CD4-positive, alpha-beta T cell (primary cell): ENCODE measurements around the gene GRIN1. TPM values are rescaled to one million over a fixed set of nuclear protein-coding genes. Genes with fewer than 3 reads are reported as not detected.

ENCODE experiments used
- ATAC-seq: fragments of 200-7000 bp; cut with Tn5 transposase; one replicate; pipeline ENCODE4 v1.10.0; 2022; ENCODE audit warnings: mild to moderate bottlenecking; ENCODE audit not compliant: poor library complexity
- CTCF ChIA-PET: fragments of 350-600 bp; sonication (Branson Sonifier 250); formaldehyde crosslinking; loops from one replicate; lab custom pipeline; 2021; ENCODE audit warnings: antibody characterized with exemption, inconsistent platforms; lab: Charles Lee
- POLR2A ChIA-PET: fragments of 350-600 bp; sonication (Branson Sonifier 250); formaldehyde crosslinking; loops from one replicate; lab custom pipeline; 2021; ENCODE audit warnings: antibody characterized with exemption, inconsistent platforms; lab: Charles Lee
- DNase-seq, 14 experiments: peaks; one replicate each; pipeline ENCODE4 v3.0.0-alpha.2; 2013 to 2020; ENCODE audit warnings: mixed read lengths in 2 of 14
- H3K27ac ChIP-seq, 2 donors: one replicate each; pipeline versions ENCODE4 v1.5.1 to v1.7.0; 2013; ENCODE audit warnings: low read length in 2 of 2, low read depth in 1 of 2, mild to moderate bottlenecking in 1 of 2
- H3K27me3 ChIP-seq, 2 experiments: 1 replicate in 1 of 2; 2 replicates in 1 of 2; pipeline versions ENCODE4 v1.6.1 to v1.7.0; 2013; ENCODE audit warnings: low read length in 2 of 2, control low read depth in 1 of 2, mild to moderate bottlenecking in 1 of 2, moderate library complexity in 1 of 2; ENCODE audit not compliant: insufficient read depth in 2 of 2, control insufficient read depth in 1 of 2
- H3K36me3 ChIP-seq: one replicate; pipeline ENCODE4 v1.6.1; 2013; ENCODE audit warnings: low read length, control low read depth; ENCODE audit not compliant: insufficient read depth
- H3K4me1 ChIP-seq: one replicate; pipeline ENCODE4 v1.6.1; 2013; ENCODE audit warnings: low read length, control low read depth; ENCODE audit not compliant: insufficient read depth
- H3K4me3 ChIP-seq: one replicate; pipeline ENCODE4 v1.5.1; 2013; ENCODE audit warnings: mild to moderate bottlenecking, low read length, moderate library complexity
- H3K9me3 ChIP-seq, 2 experiments: 1 replicate in 1 of 2; 2 replicates in 1 of 2; pipeline versions ENCODE4 v1.6.1 to v1.7.0; 2013; ENCODE audit warnings: low read length in 2 of 2, mild to moderate bottlenecking in 2 of 2, control low read depth in 1 of 2, moderate library complexity in 1 of 2; ENCODE audit not compliant: control insufficient read depth in 1 of 2, insufficient read depth in 1 of 2
- H3K27ac Mint-ChIP-seq: one replicate; pipeline ENCODE4 v1.8.0; 2020; ENCODE audit warnings: mixed read lengths
- H3K27me3 Mint-ChIP-seq: one replicate; pipeline ENCODE4 v1.8.0; 2021; ENCODE audit warnings: mixed read lengths
- H3K36me3 Mint-ChIP-seq: one replicate; pipeline ENCODE4 v1.8.0; 2021; ENCODE audit warnings: low read depth, mixed read lengths
- H3K4me1 Mint-ChIP-seq: one replicate; pipeline ENCODE4 v1.8.0; 2021; ENCODE audit warnings: low read depth, mixed read lengths
- H3K4me3 Mint-ChIP-seq: one replicate; pipeline ENCODE4 v1.8.0; 2020; ENCODE audit warnings: mild to moderate bottlenecking, mixed read lengths
- H3K9me3 Mint-ChIP-seq: one replicate; pipeline ENCODE4 v1.8.0; 2020; ENCODE audit warnings: mixed read lengths
- intact Hi-C, 2 experiments: fragments of 100-400 bp; cut with DNase I in 1 of 2; cut with micrococcal nuclease in 1 of 2; formaldehyde crosslinking; loops; one replicate each; pipeline versions ENCODE4 v1.15.1 to v1.9.0; 2023 to 2025; cut with DNase I, micrococcal nuclease
- total RNA-seq, 174 experiments: library from RNA in 2 of 174; stranded (reverse) in 2 of 174; gene quantifications; one replicate each; pipeline ENCODE4 v1.2.3 and lab custom pipeline; 2021 to 2026
- TF ChIP-seq, protein P1 (sequence below): fragments of 200-600 bp; IDR thresholded peaks from one replicate; pipeline ENCODE4 v1.8.0; 2022; ENCODE audit warnings: antibody characterized with exemption, mild to moderate bottlenecking

Gene GRIN1
- total RNA-seq, 2 experiments from 2014 or later: not detected

DNA sequence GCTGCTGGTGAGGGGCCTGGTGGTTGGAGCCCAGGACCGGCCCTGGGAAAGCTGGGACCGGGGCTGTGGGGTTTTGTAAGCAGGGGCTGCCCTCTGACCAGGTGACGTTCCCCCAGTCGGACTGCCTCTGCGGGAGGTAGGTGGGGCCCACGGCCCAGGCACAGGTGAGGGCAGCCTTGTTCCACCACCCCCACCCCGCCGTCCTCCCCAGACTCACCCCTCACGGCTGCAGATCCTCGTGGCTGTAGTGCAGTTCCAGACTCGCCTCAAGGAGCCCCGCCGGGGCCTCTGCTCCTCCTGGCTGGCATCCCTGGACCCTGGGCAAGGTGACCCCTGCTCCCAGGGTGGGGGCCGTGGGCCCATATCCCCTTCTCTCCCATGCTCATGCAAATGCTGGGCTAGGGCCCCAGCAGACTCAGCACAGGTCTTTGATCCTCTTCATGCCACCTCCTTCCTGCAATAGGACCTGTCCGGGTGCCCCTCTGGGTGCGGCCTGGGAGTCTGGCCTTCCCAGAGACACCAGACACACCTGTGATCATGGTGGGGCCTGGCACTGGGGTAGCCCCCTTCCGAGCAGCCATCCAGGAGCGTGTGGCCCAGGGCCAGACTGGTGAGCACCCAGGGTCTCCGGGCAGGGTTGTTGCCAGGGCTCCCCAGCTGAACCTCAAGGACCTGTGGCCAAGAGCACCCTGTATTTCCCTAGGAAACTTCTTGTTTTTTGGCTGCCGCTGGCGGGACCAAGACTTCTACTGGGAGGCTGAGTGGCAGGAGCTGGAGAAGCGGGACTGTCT lies 76.4 kb downstream of the GRIN1 start:
- Mint-ChIP-seq H3K9me3 (no peaks in the 10 kb centered on the region), H3K36me3 (no peaks in the 10 kb centered on the region), H3K4me3 (no peak overlapping the region), H3K27ac (no peak overlapping the region), H3K4me1 (no peaks in the 10 kb centered on the region), H3K27me3 (no peaks in the 10 kb centered on the region)
- ChIA-PET CTCF (no interaction called here), POLR2A (interaction anchor here (1.0 kb wide), 2 partner anchors 7 to 11 kb away, joined by 3 read pairs; no protein-coding TSS in a partner anchor)
- no peak overlapping the region for H3K4me3 ChIP-seq
- H3K27me3 ChIP-seq: no peaks in the 10 kb centered on the region
- H3K27ac ChIP-seq: no peak overlapping the region
- H3K4me1 ChIP-seq: no peaks in the 10 kb centered on the region
- TF ChIP-seq, protein P1, sequence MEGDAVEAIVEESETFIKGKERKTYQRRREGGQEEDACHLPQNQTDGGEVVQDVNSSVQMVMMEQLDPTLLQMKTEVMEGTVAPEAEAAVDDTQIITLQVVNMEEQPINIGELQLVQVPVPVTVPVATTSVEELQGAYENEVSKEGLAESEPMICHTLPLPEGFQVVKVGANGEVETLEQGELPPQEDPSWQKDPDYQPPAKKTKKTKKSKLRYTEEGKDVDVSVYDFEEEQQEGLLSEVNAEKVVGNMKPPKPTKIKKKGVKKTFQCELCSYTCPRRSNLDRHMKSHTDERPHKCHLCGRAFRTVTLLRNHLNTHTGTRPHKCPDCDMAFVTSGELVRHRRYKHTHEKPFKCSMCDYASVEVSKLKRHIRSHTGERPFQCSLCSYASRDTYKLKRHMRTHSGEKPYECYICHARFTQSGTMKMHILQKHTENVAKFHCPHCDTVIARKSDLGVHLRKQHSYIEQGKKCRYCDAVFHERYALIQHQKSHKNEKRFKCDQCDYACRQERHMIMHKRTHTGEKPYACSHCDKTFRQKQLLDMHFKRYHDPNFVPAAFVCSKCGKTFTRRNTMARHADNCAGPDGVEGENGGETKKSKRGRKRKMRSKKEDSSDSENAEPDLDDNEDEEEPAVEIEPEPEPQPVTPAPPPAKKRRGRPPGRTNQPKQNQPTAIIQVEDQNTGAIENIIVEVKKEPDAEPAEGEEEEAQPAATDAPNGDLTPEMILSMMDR: no peak
- H3K9me3 ChIP-seq: no peaks in the 10 kb centered on the region
- intact Hi-C loops: no loop called here
- ATAC-seq (no peak), DNase-seq (no peak)
- peaks cover 6% of the 10 kb centered on the region for H3K36me3 ChIP-seq

DNA sequence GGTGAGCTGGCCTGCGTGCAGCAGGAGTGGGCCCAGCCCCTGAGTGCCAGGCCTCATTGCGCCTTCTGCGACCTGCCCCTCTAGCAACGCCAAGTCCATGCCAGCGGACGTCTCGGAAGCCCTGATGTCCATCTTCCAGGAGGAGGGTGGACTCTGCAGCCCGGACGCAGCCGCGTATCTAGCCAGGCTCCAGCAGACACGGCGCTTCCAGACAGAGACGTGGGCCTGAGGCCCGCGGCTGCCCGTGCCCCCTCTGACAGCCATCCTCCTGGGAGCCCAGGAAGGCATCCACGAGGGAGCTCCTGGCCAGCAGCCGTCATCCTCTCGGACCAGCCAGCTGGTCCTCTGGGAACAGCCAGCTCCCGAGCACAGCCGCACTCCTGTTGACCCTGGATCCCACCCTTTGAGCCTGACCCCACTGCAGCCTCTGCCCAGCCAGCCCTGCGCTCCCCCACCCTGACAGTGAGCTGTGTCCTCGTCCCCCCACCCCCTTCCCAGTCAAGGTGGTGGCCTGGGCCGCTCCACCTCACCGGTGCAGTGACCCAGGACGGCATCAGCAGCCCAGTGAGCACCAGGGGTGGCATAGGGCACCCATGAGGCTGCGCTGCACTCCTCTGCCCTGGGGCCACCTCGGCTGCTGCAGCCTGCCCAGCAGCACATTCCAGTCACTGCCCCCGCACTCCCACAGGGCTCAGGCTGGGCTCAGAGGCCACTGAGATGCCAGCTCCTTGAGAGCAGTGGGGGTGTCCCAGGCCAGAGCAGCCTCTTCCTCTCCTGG lies 77.4 kb downstream of the GRIN1 start:
- intact Hi-C loops: no loop called here
- H3K36me3 Mint-ChIP-seq: no peaks in the 10 kb centered on the region
- no peak for ATAC-seq
- H3K9me3 ChIP-seq: no peaks in the 10 kb centered on the region
- H3K4me1 Mint-ChIP-seq: no peaks in the 10 kb centered on the region
- H3K27ac Mint-ChIP-seq: no peak overlapping the region
- peaks cover 6% of the 10 kb centered on the region for H3K36me3 ChIP-seq
- no peaks in the 10 kb centered on the region for H3K27me3 Mint-ChIP-seq
- H3K4me3 ChIP-seq: no peak overlapping the region
- TF ChIP-seq, protein P1: no peak
- DNase-seq: no peak
- H3K9me3 Mint-ChIP-seq: no peaks in the 10 kb centered on the region
- H3K4me3 Mint-ChIP-seq: no peak overlapping the region
- H3K4me1 ChIP-seq: peaks cover under 1% of the 10 kb centered on the region
- POLR2A ChIA-PET: interaction anchor here (1.0 kb wide), 1 partner anchor 12 kb away, joined by 3 read pairs; no protein-coding TSS in a partner anchor
- H3K27me3 ChIP-seq: no peaks in the 10 kb centered on the region
- H3K27ac ChIP-seq: no peak overlapping the region
- CTCF ChIA-PET: no interaction called here

DNA sequence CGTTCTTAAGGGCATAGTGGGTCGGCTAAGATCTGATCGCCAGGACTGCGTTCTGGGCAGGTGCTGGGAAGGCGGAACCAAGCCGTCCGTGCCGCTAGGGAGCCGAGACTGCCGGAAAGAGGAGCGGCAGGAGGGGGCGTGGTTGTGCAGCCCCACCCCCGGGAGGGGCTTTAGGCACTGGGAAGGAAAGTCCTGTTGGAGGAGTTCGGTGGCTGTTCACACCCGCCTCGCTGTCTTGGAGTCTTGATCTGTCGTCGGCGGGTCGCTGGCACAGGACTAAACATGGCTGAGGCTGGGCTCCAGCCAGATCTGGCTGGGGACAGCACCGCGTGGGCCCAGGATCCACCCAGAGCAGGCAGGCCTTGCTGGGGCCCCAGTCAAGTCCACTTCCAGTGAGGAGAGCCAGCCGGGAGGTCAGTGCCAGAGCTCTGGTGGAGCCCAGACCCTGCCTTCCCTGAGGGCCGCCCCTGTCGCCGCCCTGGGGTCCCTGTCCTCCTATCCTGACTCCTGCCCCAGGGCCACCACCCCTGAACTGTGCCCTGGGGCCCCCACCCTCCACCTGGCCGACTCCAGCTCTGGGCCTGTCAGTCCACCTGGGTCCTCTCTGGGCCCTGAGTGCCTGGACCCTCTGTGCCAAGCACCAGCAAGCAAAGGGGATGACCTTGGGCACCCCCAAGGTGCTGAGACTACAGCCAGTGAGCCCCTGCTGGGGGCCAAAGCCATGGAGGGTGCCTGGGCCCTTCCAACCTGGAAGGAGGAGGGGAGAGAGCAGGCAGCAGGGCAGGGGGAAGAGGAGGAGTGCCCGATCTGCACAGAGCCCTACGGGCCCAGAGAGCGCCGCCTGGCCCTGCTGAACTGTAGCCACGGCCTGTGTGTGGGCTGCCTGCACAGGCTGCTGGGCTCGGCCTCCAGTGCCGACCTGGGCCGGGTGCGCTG lies 78.6 kb downstream of the GRIN1 start:
- ChIA-PET POLR2A (no interaction called here), CTCF (no interaction called here)
- H3K4me3 Mint-ChIP-seq: peak overlapping the region; percentile 30
- no peaks in the 10 kb centered on the region for H3K9me3 Mint-ChIP-seq
- no peaks in the 10 kb centered on the region for H3K9me3 ChIP-seq
- DNase-seq: peak in 1 of 14 experiments; percentile 32
- H3K36me3 ChIP-seq: peaks cover 6% of the 10 kb centered on the region
- intact Hi-C loops: no loop called here
- TF ChIP-seq, protein P1: no peak
- H3K27ac ChIP-seq: no peak overlapping the region
- peaks cover 8% of the 10 kb centered on the region for H3K4me1 ChIP-seq
- no peaks in the 10 kb centered on the region for H3K4me1 Mint-ChIP-seq
- H3K4me3 ChIP-seq: no peak overlapping the region
- no peaks in the 10 kb centered on the region for H3K27me3 ChIP-seq
- H3K27me3 Mint-ChIP-seq: no peaks in the 10 kb centered on the region
- no peak for ATAC-seq
- no peak overlapping the region for H3K27ac Mint-ChIP-seq
- H3K36me3 Mint-ChIP-seq: no peaks in the 10 kb centered on the region
